Vagina (tissue), 2 donors: ENCODE measurements around the gene CRHR1.

ENCODE experiments used
- CTCF ChIP-seq, 3 experiments: fragments of 450-650 bp in 2 of 3; fragments of 200-600 bp in 1 of 3; sonication (generic) in 1 of 3; IDR thresholded peaks; one replicate each; pipeline ENCODE4 v1.5.1; 2017 to 2019; ENCODE audit warnings: antibody characterized with exemption in 3 of 3, mild to moderate bottlenecking in 2 of 3, moderate library complexity in 2 of 3
- POLR2A ChIP-seq, 2 donors: fragments of 450-650 bp; IDR thresholded peaks; one replicate each; pipeline ENCODE4 v1.6.1; 2017; ENCODE audit warnings: antibody characterized with exemption in 2 of 2, mild to moderate bottlenecking in 2 of 2, moderate library complexity in 2 of 2
- POLR2AphosphoS5 ChIP-seq, 2 donors: sonication (generic); formaldehyde crosslinking; IDR thresholded peaks; one replicate each; pipeline ENCODE4 v1.9.0; 2017; ENCODE audit warnings: antibody characterized with exemption in 2 of 2, mild to moderate bottlenecking in 2 of 2, low read depth in 1 of 2; ENCODE audit not compliant: insufficient read depth in 1 of 2

GRCh38 chr17:45763182-45763581 lies 20.9 kb upstream of the CRHR1 start:
- no peak for TF ChIP-seq CTCF (IDR thresholded peaks at IDR 0.05)
- TF ChIP-seq POLR2A (IDR thresholded peaks at IDR 0.05) = no peak
- TF ChIP-seq POLR2AphosphoS5 (IDR thresholded peaks at IDR 0.05; ENCODE audit: insufficient read depth in 1 of 2, low read depth in 1 of 2) = no peak
